AG10803 (cell line): Measurements from ENCODE around the gene B3GAT3.

Experiments
- DNase-seq: peaks from one replicate; pipeline ENCODE4 v3.0.0; 2010; ENCODE audit warnings: low read depth
- H3K4me3 ChIP-seq: 2 replicates; pipeline ENCODE4 v1.5.1; 2011; ENCODE audit warnings: mild to moderate bottlenecking, low read length, control low read depth
- CTCF ChIP-seq: conservative IDR thresholded peaks from 2 replicates; pipeline ENCODE4 v1.5.1; 2011; ENCODE audit warnings: mild to moderate bottlenecking, low read length, control low read depth, inconsistent platforms

The B3GAT3 gene

GRCh38 chr11:62621567-62622470 is at the start of gene B3GAT3:
Gene B3GAT3, minus strand, starts transcription at chr11:62621986. Its CDS starts 39 bp downstream, at chr11:62621947.
- peak within 1 kb of the TSS; percentile 89 for H3K4me3 ChIP-seq
- TF ChIP-seq CTCF, result no peak
- peak; percentile 98 for DNase-seq

GRCh38 chr11:62671236-62671607 is 49.4 kb upstream of the B3GAT3 start:
- no peak for TF ChIP-seq CTCF
- no peak for DNase-seq
- H3K4me3 ChIP-seq, result peak overlapping the region; percentile 88

GRCh38 chr11:62669420-62670161 is 47.8 kb upstream of the B3GAT3 start:
- no peak for DNase-seq
- H3K4me3 ChIP-seq, result no peak overlapping the region
- TF ChIP-seq CTCF, result no peak

- no peak for TF ChIP-seq CTCF
- H3K4me3 ChIP-seq, result no peak overlapping the region; the same call in 1 of the 2 replicates
- DNase-seq, result no peak
Observed at GRCh38 chr11:62667460-62667859, 45.7 kb upstream of the B3GAT3 start.

GRCh38 chr11:62666259-62666926 is 44.6 kb upstream of the B3GAT3 start:
- no peak for TF ChIP-seq CTCF
- DNase-seq, result no peak

GRCh38 chr11:62665599-62666258 is 43.9 kb upstream of the B3GAT3 start:
- peak; percentile 65 for DNase-seq
- no peak for TF ChIP-seq CTCF
- H3K4me3 ChIP-seq, result peak overlapping the region; percentile 93

More at GRCh38 chr11:62666259-62666926, 44.6 kb upstream of the B3GAT3 start:
- peak overlapping the region; percentile 93 for H3K4me3 ChIP-seq
